ENCODE data around the gene OR8I2. TPM values are rescaled to one million over a fixed set of nuclear protein-coding genes. Genes with fewer than 3 reads are reported as not detected.

Gene OR8I2
- total RNA-seq, 2 donors from 2014 or later, result not detected

Small RNA genes lying within 50 kb of the gene (small RNA-seq; reads per million reads assigned to genes)
- gene OR8I4P, result not detected

Other genes starting within 250 kb of the OR8I2 start
- not detected for gene TRIM51, start 210.0 kb upstream of the OR8I2 start, total RNA-seq
- gene OR5W2, start 178.7 kb upstream of the OR8I2 start, total RNA-seq, result not detected
- not detected for gene OR5I1, start 156.9 kb upstream of the OR8I2 start, total RNA-seq
- gene OR10AG1, start 123.4 kb upstream of the OR8I2 start, total RNA-seq, result not detected
- not detected for gene OR5F1, start 98.7 kb upstream of the OR8I2 start, total RNA-seq
- not detected for gene OR5AS1, start 65.7 kb upstream of the OR8I2 start, total RNA-seq
- gene OR8H2, start 10.4 kb downstream of the OR8I2 start, total RNA-seq, result not detected
- gene OR8H3, start 29.1 kb downstream of the OR8I2 start, total RNA-seq, result not detected
- not detected for gene OR8J3, start 46.9 kb downstream of the OR8I2 start, total RNA-seq
- not detected for gene OR8K5, start 67.0 kb downstream of the OR8I2 start, total RNA-seq
- gene OR5J2, start 83.3 kb downstream of the OR8I2 start, total RNA-seq, result not detected
- not detected for gene OR5T2, start 140.9 kb downstream of the OR8I2 start, total RNA-seq
- not detected for gene OR5T3, start 158.9 kb downstream of the OR8I2 start, total RNA-seq
- gene OR5T1, start 180.8 kb downstream of the OR8I2 start, total RNA-seq, result not detected
- not detected for gene OR8H1, start 198.9 kb downstream of the OR8I2 start, total RNA-seq
- gene OR8K3, start 221.8 kb downstream of the OR8I2 start, total RNA-seq, result not detected